NCI-H2171 treated with DMSO at 0.1 percent for 48 hours (cell line): ENCODE measurements around the gene RDH14.

Experiments used
- DNase-seq: peaks from one replicate; lab custom pipeline; 2025; lab: John Stamatoyannopoulos, UW

Gene RDH14

DNA sequence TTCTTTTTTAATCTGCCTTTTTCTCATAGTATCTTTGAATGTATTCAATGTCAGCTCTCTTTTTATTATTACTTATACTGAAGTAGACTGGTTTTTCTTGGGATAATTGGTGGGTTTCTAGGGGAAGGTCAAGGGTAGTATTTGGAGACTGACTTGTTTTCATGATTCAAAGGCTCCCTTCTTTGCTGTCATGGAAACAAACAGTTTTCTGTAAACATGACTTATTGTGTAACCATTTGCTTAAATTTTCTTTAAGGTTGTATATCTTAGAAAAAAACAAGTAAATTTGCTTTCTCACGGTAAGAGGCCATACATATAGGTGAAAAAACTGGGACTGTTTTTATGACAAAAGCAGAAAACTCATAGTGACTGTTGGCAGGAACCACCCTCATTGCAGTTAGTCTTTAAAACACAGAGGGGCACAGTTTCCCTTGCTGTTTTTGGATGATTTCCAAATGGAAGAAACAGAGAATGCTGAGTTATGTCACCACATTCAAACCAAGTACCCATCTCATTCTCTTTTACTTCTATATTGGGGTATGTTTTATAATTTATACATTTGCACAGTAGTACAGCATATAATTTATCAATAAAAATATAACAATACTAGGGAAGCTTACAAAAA is 5.8 kb upstream of the RDH14 start:
- no peak for DNase-seq

DNA sequence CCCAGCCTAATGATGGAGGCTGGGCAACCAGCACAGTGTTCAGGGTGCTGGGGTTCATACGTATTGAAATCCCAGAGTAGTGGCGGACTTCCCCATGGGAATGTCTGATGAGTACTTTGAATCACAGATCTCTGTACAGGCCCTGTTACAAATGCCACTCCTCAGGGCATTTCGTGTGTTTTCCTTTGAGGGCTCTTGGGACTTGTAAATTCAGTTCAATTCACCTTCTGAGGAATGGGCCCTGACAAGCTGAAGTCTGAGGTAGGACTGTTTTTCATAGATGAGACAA is 288 bp upstream of the RDH14 start:
- DNase-seq, result no peak

DNA sequence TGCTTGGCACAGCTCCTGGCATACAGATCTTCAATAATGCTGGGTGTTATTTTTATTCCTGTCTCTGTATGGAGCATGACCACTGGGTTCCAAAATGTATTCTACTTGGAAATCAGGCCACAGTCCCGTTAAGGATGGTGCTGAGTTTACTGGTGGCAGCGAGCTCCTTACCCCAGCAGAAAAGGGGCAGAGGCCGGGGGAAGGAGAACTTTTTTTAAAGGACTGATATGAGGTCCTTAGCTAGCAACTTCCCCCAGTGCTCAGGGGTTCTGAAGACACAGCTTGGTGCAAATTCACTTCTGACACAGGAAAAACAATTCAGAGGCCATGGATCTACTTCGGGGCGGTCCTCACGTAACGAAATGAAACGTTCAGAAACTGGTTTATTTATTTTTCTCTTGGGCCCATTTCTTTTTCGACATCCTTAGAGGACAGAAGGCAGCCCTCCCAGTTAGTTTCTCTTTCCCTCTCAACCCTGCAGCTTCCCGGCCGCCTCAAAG is 872 bp downstream of the RDH14 start:
- no peak for DNase-seq

DNA sequence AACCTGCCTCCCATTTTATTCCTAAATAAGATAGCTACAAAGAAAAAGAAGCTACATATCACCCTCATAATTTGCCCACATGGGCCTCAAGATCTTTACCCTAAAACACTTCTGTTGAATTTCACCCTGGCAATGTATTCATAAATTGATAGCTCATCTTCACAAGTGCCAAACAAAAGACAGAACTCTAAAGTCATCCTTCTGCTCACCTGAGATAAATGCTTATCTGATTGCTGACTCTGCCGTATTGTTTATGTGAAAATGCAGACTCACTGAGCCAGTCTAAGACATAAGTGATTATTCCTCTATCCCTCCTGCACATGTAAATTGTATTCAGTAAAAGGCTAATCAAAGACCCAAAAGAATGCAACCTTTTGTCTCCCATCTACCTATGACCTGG is 2.0 kb downstream of the RDH14 start:
- DNase-seq, result no peak

DNA sequence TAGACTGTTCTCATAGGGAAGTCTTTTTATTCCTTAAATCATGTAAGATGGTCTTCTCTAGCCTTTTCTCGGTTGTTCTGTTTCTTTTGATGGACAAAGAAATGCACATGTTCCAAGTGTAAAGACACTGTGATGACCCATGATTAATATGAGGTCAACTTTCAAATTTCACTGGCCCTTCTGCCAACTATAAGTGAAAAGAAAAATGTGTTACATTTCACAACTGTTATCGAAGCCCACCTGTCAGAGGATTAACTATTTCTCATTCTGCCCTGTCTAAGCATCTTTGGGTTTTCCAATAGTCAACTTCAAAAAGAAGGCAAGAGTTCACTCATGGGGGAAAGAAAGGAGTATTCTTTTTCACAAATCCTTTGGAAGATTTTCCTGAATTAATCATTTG is 3.3 kb downstream of the RDH14 start:
- no peak for DNase-seq

DNA sequence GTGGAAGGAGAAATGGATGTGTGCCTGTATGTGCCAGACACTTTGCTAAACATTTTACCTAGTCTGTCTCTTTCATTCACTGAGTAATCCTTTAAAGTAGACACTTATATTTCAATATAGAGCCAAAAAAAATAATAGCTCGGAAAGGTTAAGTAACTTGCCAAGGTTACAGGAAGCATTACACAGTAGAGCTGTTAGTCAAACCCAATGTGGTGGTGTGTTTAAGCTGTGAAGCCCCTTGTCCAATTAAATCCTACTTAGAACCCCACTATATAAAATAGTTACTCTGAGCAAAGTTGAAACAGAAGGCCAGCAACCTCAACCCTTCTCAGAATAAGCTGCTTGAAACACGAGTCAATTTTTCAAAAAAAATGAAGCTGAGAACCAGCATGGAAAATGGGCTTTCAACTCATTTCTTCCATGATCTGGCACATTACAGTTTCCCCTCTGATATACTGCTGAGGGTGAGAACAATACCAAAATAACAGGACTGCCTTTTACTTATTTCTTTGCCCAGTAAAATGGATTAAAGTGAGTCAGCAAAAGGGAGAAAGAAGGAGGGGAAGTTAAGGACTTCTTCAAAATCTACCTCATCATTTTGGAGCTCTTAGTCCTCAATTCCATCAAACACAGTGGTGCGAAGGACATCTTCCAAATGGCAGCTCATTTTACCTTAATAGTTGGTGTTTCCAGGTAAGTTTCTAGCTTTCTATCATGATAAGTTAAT is 7.9 kb downstream of the RDH14 start:
- no peak for DNase-seq

DNA sequence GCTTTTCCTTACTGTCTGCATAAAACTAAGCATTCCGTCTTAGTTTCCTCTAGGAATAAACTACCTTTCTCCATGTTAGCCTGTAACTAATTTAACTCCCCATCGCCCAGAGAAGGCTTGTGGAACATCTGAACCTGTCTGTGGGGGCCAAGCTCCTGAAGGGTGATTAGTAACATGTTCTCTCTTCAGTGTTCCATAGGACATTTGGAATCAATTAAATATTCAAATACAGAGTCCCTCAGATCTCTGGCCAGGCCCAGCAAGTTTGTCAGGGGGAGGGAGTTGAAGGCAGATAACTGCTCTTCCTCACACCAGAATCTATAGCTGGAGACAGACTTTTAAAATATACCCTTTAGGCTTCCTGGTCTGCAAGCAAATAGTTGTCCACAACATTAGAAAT is 8.8 kb downstream of the RDH14 start:
- DNase-seq, result no peak

DNA sequence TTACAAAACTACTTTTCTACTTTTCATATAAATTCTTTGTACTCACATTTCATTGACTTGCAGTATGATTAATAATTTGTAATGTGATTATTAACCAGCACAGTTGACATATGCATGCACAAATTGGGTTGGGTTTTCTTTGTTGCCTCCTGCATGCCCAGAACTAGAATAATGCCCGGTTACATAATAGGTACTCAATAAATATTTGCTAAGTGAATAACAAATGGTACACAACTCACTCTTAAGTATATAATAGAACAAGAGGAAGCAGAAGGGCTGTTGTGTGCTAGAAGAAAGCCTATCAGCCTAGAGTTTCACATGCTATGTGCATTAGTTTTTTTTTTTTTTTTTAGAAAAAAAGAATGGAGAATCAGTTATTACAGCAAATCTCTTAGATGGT is 9.3 kb downstream of the RDH14 start:
- DNase-seq, result no peak

DNA sequence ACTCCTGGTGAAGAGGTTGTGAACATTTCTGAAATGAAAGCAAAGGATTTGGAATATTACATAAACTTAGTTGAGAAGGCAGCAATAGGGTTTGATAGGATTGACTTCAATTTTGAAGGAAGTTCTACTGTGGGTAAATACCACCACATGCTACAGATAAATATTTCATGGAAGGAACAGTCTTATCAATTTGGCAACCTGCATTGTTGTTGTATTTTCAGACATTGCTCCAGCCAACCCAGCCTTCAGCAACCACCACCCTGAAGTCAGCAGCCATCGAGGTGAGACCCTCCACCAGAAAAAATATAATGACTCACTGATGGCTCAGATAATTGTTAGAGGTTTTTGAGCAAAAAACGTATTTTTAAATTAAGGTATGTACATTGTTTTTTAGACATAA is 10.0 kb downstream of the RDH14 start:
- DNase-seq, result no peak

DNA sequence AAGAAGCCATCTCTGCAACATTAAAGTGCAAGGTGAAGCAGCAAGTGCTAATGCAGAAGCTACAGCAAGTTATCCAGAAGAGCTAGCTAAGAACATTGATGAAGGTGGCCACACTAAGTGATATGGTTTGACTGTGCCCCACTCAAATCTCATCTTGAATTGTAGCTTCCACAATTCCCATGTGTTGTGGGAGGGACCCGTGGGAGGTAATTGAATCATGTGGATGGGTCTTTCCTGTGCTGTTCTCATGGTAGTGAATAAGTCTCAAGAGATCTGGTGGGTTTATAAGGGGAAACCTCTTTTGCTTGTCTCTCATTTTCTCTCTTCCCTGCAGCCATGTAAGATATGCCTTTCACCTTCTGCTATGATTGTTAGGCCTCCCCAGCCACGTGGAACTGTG is 11.4 kb downstream of the RDH14 start:
- DNase-seq, result no peak

DNA sequence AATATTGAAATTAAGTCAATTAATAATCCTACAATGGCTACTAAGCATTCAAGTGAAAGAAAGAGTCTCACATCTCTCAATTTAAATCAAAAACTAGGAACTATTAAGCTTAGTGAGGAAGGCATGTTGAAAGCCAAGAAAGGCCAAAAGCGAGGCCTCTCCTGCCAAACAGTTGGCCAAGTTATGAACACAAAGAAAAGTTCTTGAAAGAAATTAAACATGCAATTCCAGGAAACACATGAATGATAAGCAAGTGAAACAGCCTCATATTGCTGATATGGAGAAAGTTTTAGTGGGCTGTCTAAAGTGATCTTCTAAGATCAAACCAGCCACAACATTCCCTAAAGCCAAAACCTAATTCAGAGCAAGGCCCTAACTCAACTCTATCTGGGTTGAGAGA is 11.8 kb downstream of the RDH14 start:
- no peak for DNase-seq

DNA sequence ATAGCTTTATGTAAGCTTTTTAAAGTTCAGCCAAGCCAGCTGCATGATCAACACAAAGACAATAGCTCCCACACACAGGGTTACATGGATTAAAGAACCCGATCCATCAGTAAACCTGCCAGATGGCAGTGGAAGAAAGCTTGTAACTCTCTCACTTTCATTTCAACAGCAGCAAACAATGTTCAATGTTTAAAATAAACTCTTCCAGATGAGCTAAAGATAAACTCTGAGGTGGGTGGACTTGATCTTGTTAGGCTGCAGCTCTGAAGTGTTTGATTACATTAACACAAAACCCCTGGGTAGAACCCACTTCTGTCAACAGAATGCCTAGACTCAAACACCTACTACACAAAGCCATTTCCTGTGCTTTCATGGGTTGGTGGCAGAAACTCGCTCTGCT is 13.9 kb downstream of the RDH14 start:
- DNase-seq, result peak; percentile 32

DNA sequence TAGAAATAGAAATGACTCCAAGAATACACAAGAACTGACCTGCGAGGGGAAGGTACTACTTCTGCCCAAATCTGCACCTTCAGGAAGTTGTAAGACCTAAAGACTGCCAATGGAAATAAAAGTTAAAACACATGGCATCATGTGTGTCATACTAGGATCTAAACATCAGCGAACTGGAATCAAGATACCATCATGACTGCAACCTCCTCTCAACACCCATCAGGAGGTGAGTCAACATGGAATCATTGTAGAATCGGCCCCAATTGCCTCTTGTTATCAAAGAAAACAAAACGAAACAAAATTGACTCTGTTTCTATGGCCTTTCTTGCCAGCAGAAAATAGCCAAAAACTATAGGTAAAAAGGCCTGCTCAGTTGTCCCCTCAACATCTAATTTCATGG is 15.1 kb downstream of the RDH14 start:
- DNase-seq, result no peak

DNA sequence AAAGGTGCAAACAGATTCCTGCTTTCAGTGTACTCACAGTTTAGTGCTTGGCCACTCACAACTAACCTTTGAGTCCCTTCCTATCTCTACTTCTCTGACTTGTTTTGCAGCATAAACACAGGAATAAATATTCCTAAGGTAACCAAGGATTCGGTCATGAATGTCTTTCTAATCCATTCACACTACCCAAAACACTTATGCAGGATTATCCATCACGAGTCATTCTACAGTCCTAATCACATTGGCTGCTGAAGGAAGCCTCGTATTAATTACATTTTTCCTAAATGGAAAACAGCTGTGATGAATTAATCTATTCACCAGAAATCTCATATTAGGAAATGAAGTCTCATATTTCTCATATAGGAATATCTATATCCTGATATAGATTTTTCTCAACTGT is 16.3 kb downstream of the RDH14 start:
- no peak for DNase-seq

DNA sequence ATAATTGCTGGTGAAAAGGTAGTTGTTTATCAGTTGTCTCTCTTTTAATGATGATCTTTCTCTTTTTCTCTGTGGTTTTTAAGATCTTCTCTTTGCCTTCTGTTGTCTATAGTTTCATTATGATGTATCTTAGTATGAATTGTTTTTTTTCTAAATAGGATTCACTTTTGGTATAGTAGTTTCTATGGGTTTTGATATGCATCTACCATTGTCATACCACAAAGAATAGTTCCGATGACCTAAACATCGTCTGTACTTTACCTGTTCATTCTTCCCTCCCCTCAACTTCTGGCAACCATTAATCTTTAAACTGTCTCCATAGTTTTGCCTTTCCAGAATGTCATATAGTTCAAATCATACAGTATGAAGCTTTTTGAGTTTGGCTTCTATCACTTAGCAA is 19.6 kb downstream of the RDH14 start:
- DNase-seq, result no peak

DNA sequence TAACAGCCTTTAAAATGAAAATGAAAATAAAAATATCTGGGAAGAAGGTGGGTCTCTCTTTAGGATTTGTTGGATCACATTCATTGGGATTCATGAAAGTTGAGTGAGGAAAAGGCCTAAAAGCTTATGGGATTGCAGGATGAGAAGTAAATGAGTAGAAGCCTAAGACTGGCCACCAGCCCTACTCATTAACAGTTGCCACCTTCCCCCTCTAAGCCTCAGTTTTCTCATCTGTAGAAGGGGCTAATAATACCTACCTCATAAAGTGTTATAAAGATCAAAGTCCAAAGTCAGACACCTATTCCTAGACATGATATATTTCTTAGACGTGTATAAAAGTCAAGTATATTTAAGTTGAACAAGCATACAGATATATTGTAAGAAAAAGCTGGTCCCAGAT is 23.8 kb downstream of the RDH14 start:
- no peak for DNase-seq

DNA sequence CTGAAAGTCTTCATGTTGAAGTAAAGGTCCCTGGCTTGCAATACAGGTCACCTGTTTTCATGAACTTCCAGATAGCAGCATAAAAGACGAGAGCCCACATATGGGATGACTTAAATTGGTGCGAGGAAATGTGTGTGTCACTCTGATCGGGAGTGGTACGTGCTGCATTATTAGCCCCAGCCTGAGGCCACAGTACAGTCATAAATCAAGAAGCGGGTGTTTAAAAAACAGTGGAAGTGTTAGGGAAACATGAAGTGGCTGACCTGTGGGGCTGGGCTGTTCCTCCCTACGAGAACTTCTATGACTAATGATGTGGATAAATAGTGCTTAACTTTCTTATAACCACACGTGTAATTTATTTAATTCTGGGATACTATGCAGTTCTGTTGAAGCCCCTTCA is 24.4 kb downstream of the RDH14 start:
- DNase-seq, result no peak

DNA sequence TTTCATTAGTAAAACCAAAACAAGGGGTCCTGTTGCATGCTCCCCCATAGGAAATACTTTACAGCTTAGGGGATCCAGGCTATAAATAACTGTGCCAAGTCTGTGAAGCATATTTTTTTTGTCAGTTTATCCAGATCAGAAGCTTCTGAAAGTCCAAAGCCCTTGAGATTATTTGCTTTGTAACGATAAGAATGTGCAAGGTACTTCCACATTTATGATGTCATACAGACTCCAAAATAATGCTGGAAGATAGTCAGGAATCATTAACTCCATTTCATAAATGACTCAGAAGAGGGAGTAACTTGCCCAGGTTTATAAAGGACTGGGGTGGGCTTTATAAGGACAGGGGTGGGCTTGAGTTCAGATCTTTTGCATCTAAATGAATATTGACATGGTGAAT is 29.3 kb downstream of the RDH14 start:
- DNase-seq, result no peak

DNA sequence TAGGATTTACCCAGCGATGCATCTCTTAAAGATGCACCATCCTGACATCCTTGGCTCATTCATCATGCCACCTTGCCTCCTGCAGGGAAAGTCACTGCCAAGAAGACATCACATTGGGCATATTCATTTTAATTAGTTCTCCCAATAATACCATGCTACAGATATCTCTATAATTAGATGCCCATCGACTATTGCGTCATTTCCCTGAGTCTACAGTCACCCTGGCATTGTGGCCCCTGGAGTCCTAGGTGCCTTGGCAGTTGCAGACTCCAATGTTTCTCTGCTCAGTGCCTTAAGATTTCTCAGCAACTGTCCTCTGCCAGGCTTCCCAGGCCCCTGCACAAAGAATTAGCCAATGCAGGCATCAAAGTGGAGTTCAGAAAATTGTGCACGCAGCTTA is 32.6 kb downstream of the RDH14 start:
- DNase-seq, result no peak

DNA sequence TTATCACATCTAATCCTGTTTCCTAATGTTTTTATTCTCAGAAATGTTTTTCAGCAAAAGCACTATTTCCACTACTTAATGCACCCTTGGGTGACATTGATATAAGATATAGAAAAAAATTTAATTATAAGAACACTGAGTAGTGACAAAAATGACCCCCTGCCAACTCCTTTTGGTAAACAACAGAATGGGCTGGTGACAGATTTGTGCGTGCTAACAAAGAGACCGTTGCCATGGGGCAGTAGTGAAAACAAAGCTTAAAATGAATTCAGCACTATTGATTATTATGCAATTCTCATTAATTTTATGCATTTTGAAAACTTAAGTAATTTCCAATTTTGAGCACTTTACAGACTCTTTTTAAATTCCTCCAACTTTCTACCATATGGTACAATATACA is 33.1 kb downstream of the RDH14 start:
- DNase-seq, result no peak

DNA sequence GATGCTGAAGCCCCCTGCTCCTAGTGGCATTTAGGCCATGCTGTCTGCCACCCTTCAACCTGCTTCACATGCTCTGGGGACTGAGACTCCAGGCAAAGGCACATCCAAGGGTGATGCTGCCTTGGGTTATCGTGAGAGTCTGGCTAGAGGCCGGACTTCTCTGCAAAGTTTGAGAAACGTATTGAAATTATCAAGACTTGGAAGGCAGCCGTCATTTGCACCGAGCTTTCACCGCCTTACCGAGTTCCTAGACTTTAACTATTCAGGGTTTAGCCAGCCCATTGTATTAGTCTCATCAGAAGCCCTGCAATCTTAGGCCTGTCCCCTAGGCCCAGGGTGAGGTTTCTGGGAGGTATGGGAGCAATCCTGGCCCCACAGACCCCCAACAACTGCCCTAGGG is 34.0 kb downstream of the RDH14 start:
- no peak for DNase-seq

DNA sequence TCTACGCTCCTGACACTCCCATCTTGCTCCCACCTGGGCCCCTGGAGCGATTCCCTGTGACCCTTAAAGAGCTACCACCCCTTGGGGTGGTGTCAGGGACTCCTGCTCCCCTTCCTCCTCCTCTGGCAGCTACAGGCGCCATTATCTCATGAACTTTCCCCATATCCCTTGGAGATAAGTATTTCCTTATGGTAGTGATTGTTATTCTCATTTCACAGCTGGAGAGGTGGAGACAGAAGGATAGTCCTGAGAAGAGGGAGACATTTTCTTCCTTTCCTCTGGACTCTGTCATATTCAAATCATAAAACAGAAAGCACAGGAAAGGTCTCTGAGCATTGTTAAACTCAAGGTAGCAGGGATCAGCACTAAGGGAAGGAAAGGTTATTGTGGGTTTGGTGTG is 34.6 kb downstream of the RDH14 start:
- DNase-seq, result no peak

DNA sequence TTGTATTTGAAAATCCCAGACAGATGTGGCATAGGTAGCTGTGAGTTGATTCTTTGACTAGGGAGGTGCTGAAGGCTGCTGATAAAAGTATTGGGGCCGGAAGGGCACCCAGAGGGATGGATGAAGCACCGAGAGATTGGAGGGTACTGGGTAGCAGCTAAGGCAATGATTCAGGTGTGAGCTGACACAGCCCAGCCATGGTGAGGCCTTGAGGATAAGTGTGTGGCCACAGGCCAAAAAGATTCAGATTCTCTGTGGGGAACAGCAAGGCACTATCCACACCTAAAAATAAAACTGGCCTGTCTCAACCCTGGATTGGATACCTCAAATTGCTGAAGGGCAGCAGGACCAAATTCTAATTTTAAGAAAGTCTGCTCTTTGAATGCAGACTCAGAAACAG is 35.2 kb downstream of the RDH14 start:
- DNase-seq, result no peak

DNA sequence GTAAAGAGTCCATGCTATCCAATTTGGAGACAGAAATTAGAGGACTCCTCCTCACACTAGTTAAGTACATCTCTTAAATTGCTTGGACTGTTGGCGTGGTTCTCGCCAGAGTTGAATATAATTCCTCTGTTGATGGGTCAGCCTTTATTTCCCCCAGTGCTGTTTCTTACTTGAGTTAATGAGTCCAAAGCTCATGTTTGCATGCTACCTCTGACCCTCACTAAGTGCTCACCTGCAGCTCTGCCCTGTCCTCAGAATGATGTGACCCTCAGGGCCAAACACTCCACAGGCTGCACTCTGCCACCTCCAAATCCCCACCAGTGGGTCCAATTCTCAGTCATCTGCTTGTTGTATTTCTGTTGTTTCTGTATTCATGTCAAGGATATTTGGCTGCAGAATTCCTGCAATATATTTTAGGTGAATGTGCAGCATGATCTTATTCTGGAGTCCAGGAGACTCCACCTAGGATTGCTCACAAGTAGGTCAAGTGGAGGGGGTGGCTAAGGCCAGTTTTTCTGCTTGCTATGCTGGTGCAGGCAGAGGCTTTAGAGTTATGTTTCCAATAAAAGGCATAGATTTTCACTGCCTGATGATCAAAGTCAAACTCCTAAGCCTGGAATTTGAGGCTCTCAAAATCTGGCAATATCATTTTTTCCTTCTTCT is 37.8 kb downstream of the RDH14 start:
- no peak for DNase-seq
